ENCODE data around the gene TNFRSF6B.
"Not testable (repeated sequence)": the region's sequence is repeated elsewhere in the genome, so short reads cannot be mapped to it uniquely, and the experiment has no call there.

TNFRSF6B gene, protein sequence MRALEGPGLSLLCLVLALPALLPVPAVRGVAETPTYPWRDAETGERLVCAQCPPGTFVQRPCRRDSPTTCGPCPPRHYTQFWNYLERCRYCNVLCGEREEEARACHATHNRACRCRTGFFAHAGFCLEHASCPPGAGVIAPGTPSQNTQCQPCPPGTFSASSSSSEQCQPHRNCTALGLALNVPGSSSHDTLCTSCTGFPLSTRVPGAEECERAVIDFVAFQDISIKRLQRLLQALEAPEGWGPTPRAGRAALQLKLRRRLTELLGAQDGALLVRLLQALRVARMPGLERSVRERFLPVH

GRCh38 chr20:63696628-63697356 lies at the start of gene TNFRSF6B:
Gene TNFRSF6B (plus strand): TSS chr20:63696652. CDS start chr20:63696768, 116 bp downstream.
- peak within 1 kb of the TSS; percentile 53 for H3K4me3 ChIP-seq (ENCODE audit: low read depth, low read length)
- TF ChIP-seq, protein P1, sequence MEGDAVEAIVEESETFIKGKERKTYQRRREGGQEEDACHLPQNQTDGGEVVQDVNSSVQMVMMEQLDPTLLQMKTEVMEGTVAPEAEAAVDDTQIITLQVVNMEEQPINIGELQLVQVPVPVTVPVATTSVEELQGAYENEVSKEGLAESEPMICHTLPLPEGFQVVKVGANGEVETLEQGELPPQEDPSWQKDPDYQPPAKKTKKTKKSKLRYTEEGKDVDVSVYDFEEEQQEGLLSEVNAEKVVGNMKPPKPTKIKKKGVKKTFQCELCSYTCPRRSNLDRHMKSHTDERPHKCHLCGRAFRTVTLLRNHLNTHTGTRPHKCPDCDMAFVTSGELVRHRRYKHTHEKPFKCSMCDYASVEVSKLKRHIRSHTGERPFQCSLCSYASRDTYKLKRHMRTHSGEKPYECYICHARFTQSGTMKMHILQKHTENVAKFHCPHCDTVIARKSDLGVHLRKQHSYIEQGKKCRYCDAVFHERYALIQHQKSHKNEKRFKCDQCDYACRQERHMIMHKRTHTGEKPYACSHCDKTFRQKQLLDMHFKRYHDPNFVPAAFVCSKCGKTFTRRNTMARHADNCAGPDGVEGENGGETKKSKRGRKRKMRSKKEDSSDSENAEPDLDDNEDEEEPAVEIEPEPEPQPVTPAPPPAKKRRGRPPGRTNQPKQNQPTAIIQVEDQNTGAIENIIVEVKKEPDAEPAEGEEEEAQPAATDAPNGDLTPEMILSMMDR (IDR thresholded peaks at IDR 0.05; ENCODE audit: low read depth, low read length) = no peak
- in situ Hi-C loops (cut with HindIII; ENCODE audit: low sequenced_read_pairs) = no loop called here
- no peak for DNase-seq (ENCODE audit: low read depth, low spot score)

DNA sequence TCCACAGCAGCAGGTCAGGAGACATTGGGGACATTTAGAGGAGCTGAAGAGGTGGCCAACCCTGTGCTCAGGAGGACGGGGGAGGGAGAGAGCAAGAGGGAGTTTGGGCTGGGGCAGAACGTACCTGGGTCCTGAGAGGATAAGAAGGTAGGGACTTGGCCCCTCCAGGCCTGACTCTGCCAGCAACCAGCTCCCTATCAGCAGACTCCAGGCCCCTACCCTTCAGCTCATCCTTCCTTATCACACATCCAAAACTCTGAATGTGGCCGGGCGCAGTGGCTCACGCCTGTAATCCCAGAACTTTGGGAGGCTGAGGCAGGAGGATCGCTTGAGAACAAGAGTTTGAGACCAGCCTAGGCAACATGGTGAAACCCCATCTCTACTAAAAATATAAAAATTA lies 48.3 kb upstream of the TNFRSF6B start:
- in situ Hi-C loops (cut with HindIII; ENCODE audit: low sequenced_read_pairs) = no loop called here
- no peak for DNase-seq (ENCODE audit: low read depth, low spot score)
- no peak overlapping the region for H3K4me3 ChIP-seq (ENCODE audit: low read depth, low read length)
- TF ChIP-seq, protein P1 (IDR thresholded peaks at IDR 0.05; ENCODE audit: low read depth, low read length) = no peak

DNA sequence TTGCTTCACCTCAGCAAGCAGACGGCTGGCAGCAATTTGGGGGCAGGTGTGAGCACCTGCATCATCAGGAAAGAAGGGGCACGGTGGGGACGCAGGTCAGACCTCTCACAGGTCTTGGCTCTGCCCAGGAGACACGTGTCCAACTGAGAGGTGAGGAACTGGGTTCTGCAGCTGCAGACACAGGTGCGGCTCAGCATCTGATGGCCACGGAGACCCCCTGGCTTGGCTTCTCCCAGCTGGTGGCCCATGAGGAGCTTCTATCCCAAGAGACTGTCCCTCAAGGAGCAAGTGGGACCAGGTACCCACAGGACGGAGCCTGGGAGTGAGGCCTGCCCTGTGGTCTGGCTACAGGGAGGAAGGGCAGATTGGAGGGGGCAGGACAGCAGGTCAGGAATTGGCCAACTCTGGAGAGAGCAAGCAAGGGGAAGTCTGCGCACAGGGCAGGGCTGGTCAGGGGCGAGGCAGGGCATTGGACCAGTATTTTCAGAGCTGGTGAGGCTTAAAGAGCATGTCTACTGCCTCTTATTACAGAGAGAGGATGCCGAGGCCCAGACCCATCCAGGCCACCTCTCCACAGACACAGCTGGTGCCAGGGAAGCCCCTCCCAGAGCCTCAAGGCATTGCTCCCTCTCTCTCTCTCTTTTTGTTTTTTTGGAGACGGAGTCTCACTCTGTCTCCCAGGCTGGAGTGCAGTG lies 47.4 kb upstream of the TNFRSF6B start:
- in situ Hi-C loops (cut with HindIII; ENCODE audit: low sequenced_read_pairs) = no loop called here
- H3K4me3 ChIP-seq (ENCODE audit: low read depth, low read length) = no peak overlapping the region
- TF ChIP-seq, protein P1 (IDR thresholded peaks at IDR 0.05; ENCODE audit: low read depth, low read length) = no peak

GRCh38 chr20:63650486-63650885 lies 46.0 kb upstream of the TNFRSF6B start:
- DNase-seq (ENCODE audit: low read depth, low spot score); H3K4me3 ChIP-seq (ENCODE audit: low read depth, low read length); in situ Hi-C loops (cut with HindIII; ENCODE audit: low sequenced_read_pairs): not testable (repeated sequence)

More for the DNA sequence above, 47.4 kb upstream of the TNFRSF6B start:
- DNase-seq (ENCODE audit: low read depth, low spot score) = no peak

GRCh38 chr20:63651942-63652191 lies 44.6 kb upstream of the TNFRSF6B start:
- in situ Hi-C loops (cut with HindIII; ENCODE audit: low sequenced_read_pairs) = no loop called here
- DNase-seq (ENCODE audit: low read depth, low spot score) = no peak
- peak overlapping the region; percentile 48 for H3K4me3 ChIP-seq (ENCODE audit: low read depth, low read length)

GRCh38 chr20:63652192-63652980 lies 44.1 kb upstream of the TNFRSF6B start:
- TF ChIP-seq, protein P1 (IDR thresholded peaks at IDR 0.05; ENCODE audit: low read depth, low read length) = no peak
- no peak for DNase-seq (ENCODE audit: low read depth, low spot score)
- in situ Hi-C loops (cut with HindIII; ENCODE audit: low sequenced_read_pairs) = no loop called here
- H3K4me3 ChIP-seq (ENCODE audit: low read depth, low read length) = peak overlapping the region; percentile 48

More at GRCh38 chr20:63651942-63652191, 44.6 kb upstream of the TNFRSF6B start:
- TF ChIP-seq, protein P1 (IDR thresholded peaks at IDR 0.05; ENCODE audit: low read depth, low read length) = no peak

Measured in astrocyte of the spinal cord (primary cell).